Hepatocyte (in vitro differentiated cells): ENCODE data around the gene MAPK1. TPM values are rescaled to one million over a fixed set of nuclear protein-coding genes. Genes with fewer than 3 reads are reported as not detected.

ENCODE experiments used
- DNase-seq: peaks from one replicate; pipeline ENCODE4 v3.0.0-alpha.2; 2016; ENCODE audit warnings: low spot score
- H2AFZ ChIP-seq: fragments of 200-600 bp; sonication (generic); 2 replicates; pipeline ENCODE4 v1.6.0; 2016; ENCODE audit warnings: antibody characterized with exemption, mild to moderate bottlenecking
- H3K27ac ChIP-seq: fragments of 200-600 bp; sonication (generic); 2 replicates; pipeline ENCODE4 v1.5.1; 2016; ENCODE audit warnings: mild to moderate bottlenecking
- H3K27me3 ChIP-seq: fragments of 200-600 bp; sonication (generic); 2 replicates; pipeline ENCODE4 v1.6.1; 2016
- H3K36me3 ChIP-seq: fragments of 200-600 bp; sonication (generic); replicated peaks from 2 replicates; pipeline ENCODE4 v1.5.1; 2016; ENCODE audit warnings: low read depth; ENCODE audit not compliant: insufficient read depth
- H3K4me1 ChIP-seq: fragments of 200-600 bp; sonication (generic); 2 replicates; pipeline ENCODE4 v1.5.1; 2016; ENCODE audit warnings: mild to moderate bottlenecking, moderate library complexity; ENCODE audit not compliant: insufficient read depth
- H3K4me2 ChIP-seq: fragments of 200-600 bp; sonication (generic); 2 replicates; pipeline ENCODE4 v1.6.0; 2016
- H3K4me3 ChIP-seq: fragments of 200-600 bp; sonication (generic); 2 replicates; pipeline ENCODE4 v1.5.1; 2016; ENCODE audit warnings: mild to moderate bottlenecking
- H3K79me2 ChIP-seq: fragments of 200-600 bp; sonication (generic); 2 replicates; pipeline ENCODE4 v1.6.0; 2017; ENCODE audit warnings: mild to moderate bottlenecking
- H3K9me2 ChIP-seq: fragments of 200-600 bp; sonication (generic); replicated peaks from 2 replicates; pipeline ENCODE4 v1.6.0; 2017; ENCODE audit warnings: mild to moderate bottlenecking; ENCODE audit not compliant: insufficient read depth
- H3K9me3 ChIP-seq: fragments of 200-600 bp; sonication (generic); 2 replicates; pipeline ENCODE4 v1.5.1; 2016; ENCODE audit warnings: low read depth, mild to moderate bottlenecking
- H4K20me1 ChIP-seq: fragments of 200-600 bp; sonication (generic); 2 replicates; pipeline ENCODE4 v1.6.0; 2016; ENCODE audit warnings: mild to moderate bottlenecking; ENCODE audit not compliant: insufficient read depth, poor library complexity, severe bottlenecking
- EZH2 ChIP-seq: fragments of 200-600 bp; sonication (generic); IDR thresholded peaks from 2 replicates; pipeline ENCODE4 v1.6.1; 2016; ENCODE audit warnings: antibody characterized with exemption, mild to moderate bottlenecking, borderline replicate concordance
- EZH2phosphoT487 ChIP-seq: fragments of 200-600 bp; sonication (generic); IDR thresholded peaks from one replicate; pipeline ENCODE4 v1.6.1; 2018; ENCODE audit warnings: antibody characterized with exemption, mild to moderate bottlenecking, low read depth, moderate library complexity; ENCODE audit not compliant: unreplicated experiment, severe bottlenecking
- WGBS: methylation state at CpG from one replicate; pipeline ENCODE4 v1.1.6; 2016; ENCODE audit warnings: low lambda C conversion rate; ENCODE audit errors: missing lambda C conversion rate; 5-methylcytosine and 5-hydroxymethylcytosine counted together
- polyA plus RNA-seq: library from polyadenylated mRNA; unstranded; fragments of >200 nt; fragmentation: Nextera tagmentation; extraction: Ambion mirVana; gene quantifications from 2 replicates; pipeline ENCODE4 v1.2.1, GENCODE V29; 2016
- total RNA-seq: library from RNA; depleted of rRNA; stranded (reverse); fragments of >200 nt; gene quantifications from 2 replicates; pipeline ENCODE4 v1.2.3, GENCODE V29; 2014
- TF ChIP-seq, protein P1 (sequence below): fragments of 200-600 bp; sonication (generic); IDR thresholded peaks from 2 replicates; pipeline ENCODE4 v1.5.1; 2016; ENCODE audit warnings: antibody characterized with exemption, mild to moderate bottlenecking; ENCODE audit not compliant: poor library complexity

MAPK1 gene
- total and polyA plus RNA-seq, 2 experiments from 2014 or later, result 52.2 to 74.5 TPM

DNA sequence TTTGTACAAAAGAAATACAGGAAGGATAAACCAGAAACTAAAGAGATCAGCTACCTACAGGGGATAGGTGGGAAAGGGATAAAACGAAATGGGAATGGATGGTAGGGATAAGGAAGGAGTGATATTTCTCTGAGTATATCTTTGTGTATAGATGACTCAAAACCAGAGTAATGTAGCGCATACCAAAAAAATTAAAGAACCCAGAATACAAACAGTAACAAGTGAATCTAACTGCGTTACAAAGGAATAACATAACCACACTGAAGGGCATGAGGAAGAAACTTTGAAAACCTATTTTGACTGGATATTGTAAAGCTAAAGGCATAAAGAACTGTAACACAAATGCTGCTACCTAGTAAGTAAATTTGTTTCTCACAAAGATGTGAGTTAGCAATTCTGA is 37.9 kb downstream of the MAPK1 start:
- Histone ChIP-seq H3K36me3 (no peaks in the 10 kb centered on the region), H2AFZ (no peak overlapping the region), H3K9me3 (no peaks in the 10 kb centered on the region), H3K27ac (no peak overlapping the region), H3K4me1 (peaks cover 5% of the 10 kb centered on the region), H3K79me2 (peaks cover 100% of the 10 kb centered on the region), H3K4me3 (no peak overlapping the region), H3K4me2 (no peak overlapping the region), H3K27me3 (no peaks in the 10 kb centered on the region), H3K9me2 (no peaks in the 10 kb centered on the region), H4K20me1 (peaks cover 96% of the 10 kb centered on the region)
- DNase-seq, result no peak
- 99% methylated on average over 3 of the region's 3 CpGs for WGBS
- no peak for TF ChIP-seq EZH2
- no peak for TF ChIP-seq EZH2phosphoT487
- TF ChIP-seq, protein P1, sequence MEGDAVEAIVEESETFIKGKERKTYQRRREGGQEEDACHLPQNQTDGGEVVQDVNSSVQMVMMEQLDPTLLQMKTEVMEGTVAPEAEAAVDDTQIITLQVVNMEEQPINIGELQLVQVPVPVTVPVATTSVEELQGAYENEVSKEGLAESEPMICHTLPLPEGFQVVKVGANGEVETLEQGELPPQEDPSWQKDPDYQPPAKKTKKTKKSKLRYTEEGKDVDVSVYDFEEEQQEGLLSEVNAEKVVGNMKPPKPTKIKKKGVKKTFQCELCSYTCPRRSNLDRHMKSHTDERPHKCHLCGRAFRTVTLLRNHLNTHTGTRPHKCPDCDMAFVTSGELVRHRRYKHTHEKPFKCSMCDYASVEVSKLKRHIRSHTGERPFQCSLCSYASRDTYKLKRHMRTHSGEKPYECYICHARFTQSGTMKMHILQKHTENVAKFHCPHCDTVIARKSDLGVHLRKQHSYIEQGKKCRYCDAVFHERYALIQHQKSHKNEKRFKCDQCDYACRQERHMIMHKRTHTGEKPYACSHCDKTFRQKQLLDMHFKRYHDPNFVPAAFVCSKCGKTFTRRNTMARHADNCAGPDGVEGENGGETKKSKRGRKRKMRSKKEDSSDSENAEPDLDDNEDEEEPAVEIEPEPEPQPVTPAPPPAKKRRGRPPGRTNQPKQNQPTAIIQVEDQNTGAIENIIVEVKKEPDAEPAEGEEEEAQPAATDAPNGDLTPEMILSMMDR, result no peak

DNA sequence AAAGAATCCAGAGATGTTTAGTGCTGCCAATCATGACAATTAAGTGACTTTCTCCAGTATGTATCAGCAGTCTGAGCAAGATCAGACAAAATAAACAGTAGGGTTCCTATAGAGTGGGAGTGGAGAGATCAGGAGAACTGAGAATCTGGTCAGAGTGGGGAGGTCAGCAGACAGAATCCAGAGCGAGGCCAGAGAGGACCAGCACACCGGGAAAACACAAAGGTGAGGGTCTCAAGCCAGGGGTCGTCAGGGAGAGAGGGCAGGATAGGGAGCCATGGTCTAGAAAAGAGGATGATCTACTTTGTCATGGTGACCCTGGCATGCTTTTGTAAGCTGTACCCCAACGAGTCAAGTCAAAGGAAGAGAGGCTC is 39.2 kb downstream of the MAPK1 start:
- 75% methylated on average over 4 of the region's 4 CpGs for WGBS
- DNase-seq, result no peak
- H3K9me3 ChIP-seq, result no peaks in the 10 kb centered on the region
- no peak overlapping the region for H3K4me2 ChIP-seq
- H3K27me3 ChIP-seq, result no peaks in the 10 kb centered on the region
- peaks cover 5% of the 10 kb centered on the region for H3K4me1 ChIP-seq
- no peaks in the 10 kb centered on the region for H3K36me3 ChIP-seq
- H2AFZ ChIP-seq, result no peak overlapping the region
- peaks cover 100% of the 10 kb centered on the region for H3K79me2 ChIP-seq
- TF ChIP-seq EZH2 (no peak), EZH2phosphoT487 (no peak)
- TF ChIP-seq, protein P1, result no peak
- H3K4me3 ChIP-seq, result no peak overlapping the region
- H3K9me2 ChIP-seq, result no peaks in the 10 kb centered on the region
- no peak overlapping the region for H3K27ac ChIP-seq
- peaks cover 96% of the 10 kb centered on the region for H4K20me1 ChIP-seq

DNA sequence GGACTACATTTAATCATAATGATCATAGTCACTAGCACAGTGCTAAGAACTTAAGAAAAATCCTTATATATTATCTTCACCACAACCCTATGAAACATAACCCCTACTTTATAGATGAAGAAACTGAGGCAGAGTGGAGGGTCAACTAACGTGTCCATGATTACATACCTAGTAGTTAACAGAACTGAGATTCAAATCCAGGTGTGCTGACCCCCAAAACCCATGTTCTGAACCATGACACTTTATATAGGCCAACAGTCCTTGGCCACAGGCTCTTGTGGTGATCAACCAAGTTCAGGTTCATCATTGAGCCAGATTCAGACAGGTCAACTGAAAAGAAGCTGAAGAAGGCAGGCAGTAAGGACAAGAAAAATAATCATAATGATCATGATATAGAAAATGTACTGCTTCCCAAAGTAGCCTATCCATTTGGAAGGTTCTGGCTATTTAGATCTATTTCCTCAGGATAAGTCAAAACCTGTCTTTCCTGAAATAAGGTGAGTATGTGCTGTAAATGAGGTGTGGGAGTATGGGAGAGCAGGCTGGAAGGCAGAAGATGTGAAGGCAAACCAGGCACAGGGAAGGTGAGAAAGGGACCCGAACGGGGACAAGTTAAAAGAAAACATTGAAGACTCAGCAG is 39.7 kb downstream of the MAPK1 start:
- no peaks in the 10 kb centered on the region for H3K36me3 ChIP-seq
- H3K4me3 ChIP-seq, result no peak overlapping the region
- TF ChIP-seq EZH2phosphoT487 (no peak), EZH2 (no peak)
- TF ChIP-seq, protein P1, result no peak
- H3K9me3 ChIP-seq, result no peaks in the 10 kb centered on the region
- H3K4me2 ChIP-seq, result no peak overlapping the region
- no peak overlapping the region for H3K27ac ChIP-seq
- peaks cover 97% of the 10 kb centered on the region for H4K20me1 ChIP-seq
- no peaks in the 10 kb centered on the region for H3K27me3 ChIP-seq
- 83% methylated on average over 3 of the region's 3 CpGs for WGBS
- DNase-seq, result no peak
- peaks cover 100% of the 10 kb centered on the region for H3K79me2 ChIP-seq
- H2AFZ ChIP-seq, result no peak overlapping the region
- H3K4me1 ChIP-seq, result peaks cover 4% of the 10 kb centered on the region
- no peaks in the 10 kb centered on the region for H3K9me2 ChIP-seq
